ENCODE data around the gene CNTN4. TPM values are rescaled to one million over a fixed set of nuclear protein-coding genes. Genes with fewer than 3 reads are reported as not detected.

CNTN4 gene
- polyA plus RNA-seq, 1 donor (not counting 4 experiments of a cell fraction or from before 2014, with no cell fraction given) = not detected

DNA sequence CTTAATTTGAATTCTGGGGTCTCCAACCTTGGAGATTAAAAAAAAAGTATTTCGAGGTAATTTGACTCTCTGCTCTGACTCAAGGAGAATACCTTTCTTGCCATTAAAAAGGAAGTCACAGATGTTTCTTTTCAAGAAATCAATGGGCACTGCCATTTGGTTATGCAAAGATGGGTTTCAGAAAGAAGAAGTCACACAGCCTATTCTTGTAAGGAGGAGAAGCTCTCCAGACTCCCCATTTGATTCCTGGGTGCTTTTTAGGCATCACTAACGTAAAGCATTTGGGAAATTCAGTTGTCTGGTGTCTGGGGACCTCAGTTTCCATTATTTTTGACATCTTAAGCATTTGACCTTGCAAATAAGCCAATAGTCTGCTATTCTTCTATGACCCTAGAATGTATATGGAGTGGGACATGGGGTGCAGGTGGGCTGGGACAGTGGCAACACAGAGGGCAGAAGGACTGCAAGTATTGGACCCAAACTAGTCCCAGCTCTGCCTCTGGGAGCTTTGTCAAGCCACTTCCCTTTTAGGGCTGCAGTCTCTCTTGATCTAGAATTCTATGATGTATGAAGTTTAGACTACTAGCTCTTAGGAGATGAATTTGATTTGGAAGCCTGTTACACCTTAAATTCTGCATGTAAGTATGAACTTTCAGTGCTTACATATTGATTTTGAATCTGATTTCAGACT, 983.7 kb downstream of the CNTN4 start:
- DNase-seq (ENCODE audit: low read depth, low spot score) = no peak
- Histone ChIP-seq H2AFZ (ENCODE audit: control insufficient read depth, low read length) (no peak overlapping the region), H3K4me2 (ENCODE audit: control insufficient read depth, extremely low read depth, insufficient read depth, low read depth, low read length) (no peak overlapping the region), H4K20me1 (ENCODE audit: control insufficient read depth, extremely low read depth, insufficient read depth, low read length) (no peaks in the 10 kb centered on the region), H3K27me3 (ENCODE audit: control insufficient read depth, extremely low read depth, insufficient read depth, low read length) (no peaks in the 10 kb centered on the region), H3K9ac (ENCODE audit: control insufficient read depth, extremely low read depth, insufficient read depth, low read length) (no peak overlapping the region), H3K36me3 (ENCODE audit: control insufficient read depth in 2 of 2, extremely low read depth in 1 of 2, insufficient read depth in 2 of 2, low read length in 2 of 2) (no peaks in the 10 kb centered on the region), H3K9me1 (ENCODE audit: control insufficient read depth, extremely low read depth, insufficient read depth, low read length) (no peaks in the 10 kb centered on the region), H3K4me1 (ENCODE audit: control insufficient read depth, extremely low read depth, insufficient read depth, low read length) (no peaks in the 10 kb centered on the region), H3K79me2 (ENCODE audit: control insufficient read depth, insufficient read depth, low read length) (no peaks in the 10 kb centered on the region), H3K4me3 (ENCODE audit: control insufficient read depth in 2 of 3, extremely low read depth in 1 of 3, insufficient read depth in 2 of 3, low read depth in 1 of 3, low read length in 3 of 3) (no peak overlapping the region), H3K9me3 (ENCODE audit: control insufficient read depth, low read depth, low read length) (no peaks in the 10 kb centered on the region), H3K27ac (ENCODE audit: control insufficient read depth, insufficient read depth, low read length) (no peak overlapping the region)
- dilution Hi-C loops (cut with MboI; ENCODE audit: extremely low pct_ligation_motif_present, low sequenced_read_pairs) = no loop called here
- FAIRE-seq = no peak
- TF ChIP-seq, protein P1, sequence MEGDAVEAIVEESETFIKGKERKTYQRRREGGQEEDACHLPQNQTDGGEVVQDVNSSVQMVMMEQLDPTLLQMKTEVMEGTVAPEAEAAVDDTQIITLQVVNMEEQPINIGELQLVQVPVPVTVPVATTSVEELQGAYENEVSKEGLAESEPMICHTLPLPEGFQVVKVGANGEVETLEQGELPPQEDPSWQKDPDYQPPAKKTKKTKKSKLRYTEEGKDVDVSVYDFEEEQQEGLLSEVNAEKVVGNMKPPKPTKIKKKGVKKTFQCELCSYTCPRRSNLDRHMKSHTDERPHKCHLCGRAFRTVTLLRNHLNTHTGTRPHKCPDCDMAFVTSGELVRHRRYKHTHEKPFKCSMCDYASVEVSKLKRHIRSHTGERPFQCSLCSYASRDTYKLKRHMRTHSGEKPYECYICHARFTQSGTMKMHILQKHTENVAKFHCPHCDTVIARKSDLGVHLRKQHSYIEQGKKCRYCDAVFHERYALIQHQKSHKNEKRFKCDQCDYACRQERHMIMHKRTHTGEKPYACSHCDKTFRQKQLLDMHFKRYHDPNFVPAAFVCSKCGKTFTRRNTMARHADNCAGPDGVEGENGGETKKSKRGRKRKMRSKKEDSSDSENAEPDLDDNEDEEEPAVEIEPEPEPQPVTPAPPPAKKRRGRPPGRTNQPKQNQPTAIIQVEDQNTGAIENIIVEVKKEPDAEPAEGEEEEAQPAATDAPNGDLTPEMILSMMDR (optimal IDR thresholded peaks at IDR 0.05 in 1 of 3, IDR thresholded peaks at IDR 0.05 in 1 of 3, conservative IDR thresholded peaks at IDR 0.05 in 1 of 3; ENCODE audit: extremely low read depth in 1 of 3, insufficient read depth in 2 of 3, low read length in 3 of 3) = no peak
- TF ChIP-seq EZH2 (IDR thresholded peaks at IDR 0.05; ENCODE audit: low read length) = no peak

DNA sequence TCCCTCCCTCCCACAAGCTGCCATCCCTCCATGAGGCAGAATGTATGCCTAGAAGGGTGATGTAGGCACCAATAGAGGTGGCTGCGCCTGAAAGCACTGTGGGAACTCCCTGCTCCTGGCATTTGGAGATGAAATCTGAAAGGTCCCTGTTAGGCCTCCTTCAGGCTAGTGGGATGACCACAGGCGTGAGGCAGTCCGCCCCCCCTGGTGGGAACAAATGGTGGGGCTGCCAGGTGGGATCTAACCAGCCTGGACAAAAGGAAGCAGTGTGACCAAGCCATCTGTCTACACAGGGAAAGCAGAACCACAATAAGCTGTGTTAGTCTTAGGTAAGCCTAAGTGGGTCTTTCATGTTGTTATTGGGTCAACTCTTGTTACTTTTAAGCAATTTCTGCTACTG, 986.2 kb downstream of the CNTN4 start:
- Histone ChIP-seq H3K4me3 (ENCODE audit: control insufficient read depth in 2 of 3, extremely low read depth in 1 of 3, insufficient read depth in 2 of 3, low read depth in 1 of 3, low read length in 3 of 3) (no peak overlapping the region), H2AFZ (ENCODE audit: control insufficient read depth, low read length) (no peak overlapping the region), H3K9me1 (ENCODE audit: control insufficient read depth, extremely low read depth, insufficient read depth, low read length) (no peaks in the 10 kb centered on the region), H3K27ac (ENCODE audit: control insufficient read depth, insufficient read depth, low read length) (no peak overlapping the region), H3K27me3 (ENCODE audit: control insufficient read depth, extremely low read depth, insufficient read depth, low read length) (no peaks in the 10 kb centered on the region), H3K79me2 (ENCODE audit: control insufficient read depth, insufficient read depth, low read length) (no peaks in the 10 kb centered on the region), H3K4me2 (ENCODE audit: control insufficient read depth, extremely low read depth, insufficient read depth, low read depth, low read length) (no peak overlapping the region), H3K9ac (ENCODE audit: control insufficient read depth, extremely low read depth, insufficient read depth, low read length) (no peak overlapping the region), H4K20me1 (ENCODE audit: control insufficient read depth, extremely low read depth, insufficient read depth, low read length) (no peaks in the 10 kb centered on the region), H3K36me3 (ENCODE audit: control insufficient read depth in 2 of 2, extremely low read depth in 1 of 2, insufficient read depth in 2 of 2, low read length in 2 of 2) (no peaks in the 10 kb centered on the region), H3K9me3 (ENCODE audit: control insufficient read depth, low read depth, low read length) (no peaks in the 10 kb centered on the region), H3K4me1 (ENCODE audit: control insufficient read depth, extremely low read depth, insufficient read depth, low read length) (no peaks in the 10 kb centered on the region)
- DNase-seq (ENCODE audit: low read depth, low spot score) (no peak), FAIRE-seq (no peak)
- TF ChIP-seq, protein P1 (optimal IDR thresholded peaks at IDR 0.05 in 1 of 3, IDR thresholded peaks at IDR 0.05 in 1 of 3, conservative IDR thresholded peaks at IDR 0.05 in 1 of 3; ENCODE audit: extremely low read depth in 1 of 3, insufficient read depth in 2 of 3, low read length in 3 of 3) = no peak
- TF ChIP-seq EZH2 (IDR thresholded peaks at IDR 0.05; ENCODE audit: low read length) = no peak
- dilution Hi-C loops (cut with MboI; ENCODE audit: extremely low pct_ligation_motif_present, low sequenced_read_pairs) = no loop called here

Data from keratinocyte (primary cell).